DOHH2 (cell line): ENCODE results near the gene ZNF662.

Experiments used
- CTCF ChIP-seq: fragments of 200-600 bp; sonication (generic); IDR thresholded peaks from one replicate; pipeline ENCODE4 v1.5.1; 2014; ENCODE audit warnings: antibody characterized with exemption, mild to moderate bottlenecking, low read depth, low read length; ENCODE audit not compliant: poor library complexity, severe bottlenecking
- EZH2phosphoT487 ChIP-seq: fragments of 200-600 bp; sonication (generic); IDR thresholded peaks from 2 replicates; pipeline ENCODE4 v1.6.1; 2017; ENCODE audit warnings: borderline replicate concordance, mild to moderate bottlenecking, antibody characterized with exemption, low read length, moderate library complexity, mixed read lengths

GRCh38 chr3:42900226-42901072, 5.5 kb upstream of the ZNF662 start:
- TF ChIP-seq CTCF (no peak), EZH2phosphoT487 (no peak)
